T47D (cell line): ENCODE results near the gene EMP1.

ENCODE experiments used
- DNase-seq, 2 experiments: peaks; one replicate each; pipeline versions ENCODE4 v3.0.0 to v3.0.0-alpha.2; 2011 to 2012; ENCODE audit warnings: low read depth in 1 of 2, low spot score in 1 of 2
- JUND ChIP-seq: IDR thresholded peaks from 2 replicates; pipeline ENCODE4 v1.6.1; 2012; ENCODE audit warnings: low read depth
- in situ Hi-C: cut with HindIII; loops from 2 replicates; pipeline ENCODE4 v1.10.0; 2016; ENCODE audit warnings: low sequenced_read_pairs, low pct_unique_long_range_greater_than_20kb

Gene EMP1

GRCh38 chr12:13220838-13221237, 24.3 kb downstream of the EMP1 start:
- in situ Hi-C loops: no loop called here
- no peak for TF ChIP-seq JUND
- no peak for DNase-seq

GRCh38 chr12:13222076-13222475, 25.6 kb downstream of the EMP1 start:
- no peak for TF ChIP-seq JUND
- in situ Hi-C loops: no loop called here
- DNase-seq: no peak

- DNase-seq: peak in 1 of 2 experiments; percentile 5
- in situ Hi-C loops: no loop called here
- no peak for TF ChIP-seq JUND
Measured at GRCh38 chr12:13223179-13223804, 26.8 kb downstream of the EMP1 start.

GRCh38 chr12:13223941-13224340, 27.4 kb downstream of the EMP1 start:
- no peak for DNase-seq
- no peak for TF ChIP-seq JUND
- in situ Hi-C loops: no loop called here

- no peak for TF ChIP-seq JUND
- DNase-seq: no peak
- in situ Hi-C loops: no loop called here
Measured at GRCh38 chr12:13227191-13227590, 30.7 kb downstream of the EMP1 start.

- in situ Hi-C loops: no loop called here
- no peak for DNase-seq
- no peak for TF ChIP-seq JUND
Measured at GRCh38 chr12:13228579-13228978, 32.1 kb downstream of the EMP1 start.

- no peak for TF ChIP-seq JUND
- in situ Hi-C loops: no loop called here
- DNase-seq: no peak
Measured at GRCh38 chr12:13229504-13229903, 33.0 kb downstream of the EMP1 start.

- in situ Hi-C loops: no loop called here
- no peak for DNase-seq
- no peak for TF ChIP-seq JUND
Measured at GRCh38 chr12:13230500-13230899, 34.0 kb downstream of the EMP1 start.

GRCh38 chr12:13233830-13234641, 37.5 kb downstream of the EMP1 start:
- peak in 1 of 2 experiments; percentile 58 for DNase-seq
- in situ Hi-C loops: no loop called here
- no peak for TF ChIP-seq JUND

- DNase-seq: no peak
- TF ChIP-seq JUND: no peak
- in situ Hi-C loops: no loop called here
Measured at GRCh38 chr12:13238204-13238603, 41.7 kb downstream of the EMP1 start.

GRCh38 chr12:13241833-13242488, 45.4 kb downstream of the EMP1 start:
- no peak for TF ChIP-seq JUND
- in situ Hi-C loops: no loop called here
- DNase-seq: no peak

- no peak for TF ChIP-seq JUND
- DNase-seq: no peak
- in situ Hi-C loops: no loop called here
Measured at GRCh38 chr12:13242936-13243335, 46.4 kb downstream of the EMP1 start.

GRCh38 chr12:13243516-13244070, 47.1 kb downstream of the EMP1 start:
- in situ Hi-C loops: no loop called here
- no peak for TF ChIP-seq JUND
- no peak for DNase-seq
